PC-3 (cell line): Measurements from ENCODE around the gene SEC22C.

Source experiments
- CTCF ChIP-seq: fragments of 300-600 bp; sonication (generic); conservative IDR thresholded peaks from 2 replicates; pipeline ENCODE4 v1.5.1; 2017; ENCODE audit warnings: antibody characterized with exemption, low read depth, mild to moderate bottlenecking, low read length
- EZH2 ChIP-seq: fragments of 300-600 bp; sonication (generic); IDR thresholded peaks from one replicate; pipeline ENCODE4 v1.6.1; 2017; ENCODE audit warnings: antibody characterized with exemption, mild to moderate bottlenecking, low read length; ENCODE audit not compliant: unreplicated experiment

GRCh38 chr3:42531470-42531869, 50.3 kb downstream of the SEC22C start:
- no peak for TF ChIP-seq CTCF
- TF ChIP-seq EZH2: no peak
